ENCODE measurements around the gene CCNT1. TPM values are rescaled to one million over a fixed set of nuclear protein-coding genes. Genes with fewer than 3 reads are reported as not detected.

Gene CCNT1
- total and polyA plus RNA-seq, 2 of the 13 experiments (the other 11 are each of a cell fraction or from before 2014, with no cell fraction given), result 18.0 to 28.2 TPM

GRCh38 chr12:48716493-48717251, at the start of gene CCNT1 (continued):
- TF ChIP-seq SATB2 (CRISPR knock-in tag; IDR thresholded peaks at IDR 0.05), result peak; percentile 20; the same call in 1 of the 2 replicates
- TF ChIP-seq GATAD2A (CRISPR knock-in tag; IDR thresholded peaks at IDR 0.05), result peak; percentile 73
- TF ChIP-seq ARID2 (CRISPR knock-in tag; IDR thresholded peaks at IDR 0.05; ENCODE audit: borderline replicate concordance), result peak; percentile 66
- TF ChIP-seq ZNF7 (CRISPR knock-in tag; IDR thresholded peaks at IDR 0.05), result 0 out of 2 replicates have a peak, but pooled peaks have one; percentile 30
- no peak for TF ChIP-seq JDP2 (CRISPR knock-in tag; IDR thresholded peaks at IDR 0.05; ENCODE audit: borderline replicate concordance)
- no peak for TF ChIP-seq ZNF260 (CRISPR knock-in tag; IDR thresholded peaks at IDR 0.05; ENCODE audit: borderline replicate concordance, low read depth)
- peak; percentile 22; the same call in 1 of the 2 replicates for TF ChIP-seq CENPT (CRISPR knock-in tag; IDR thresholded peaks at IDR 0.05; ENCODE audit: low read depth)
- no peak for TF ChIP-seq SUZ12 (IDR thresholded peaks at IDR 0.05; ENCODE audit: low read depth, low read length)
- peak; percentile 35; the same call in 1 of the 2 replicates for TF ChIP-seq ZNF768 (CRISPR knock-in tag; IDR thresholded peaks at IDR 0.05)
- peak; percentile 86; the same call in 1 of the 2 replicates for TF ChIP-seq ZNF253 (CRISPR knock-in tag; IDR thresholded peaks at IDR 0.05; ENCODE audit: borderline replicate concordance)
- peak; percentile 70 for TF ChIP-seq ZNF770 (CRISPR knock-in tag; IDR thresholded peaks at IDR 0.05)
- no peak for TF ChIP-seq ZSCAN21 (CRISPR knock-in tag; IDR thresholded peaks at IDR 0.05; ENCODE audit: borderline replicate concordance)
- peak; percentile 74; the same call in 1 of the 2 replicates for TF ChIP-seq ZBTB44 (CRISPR knock-in tag; IDR thresholded peaks at IDR 0.05)
- peak; percentile 66 for TF ChIP-seq ZNF710 (CRISPR knock-in tag; IDR thresholded peaks at IDR 0.05; ENCODE audit: borderline replicate concordance)
- TF ChIP-seq BRD4 (CRISPR knock-in tag; IDR thresholded peaks at IDR 0.05), result 0 out of 2 replicates have a peak, but pooled peaks have one; percentile 0
- TF ChIP-seq ZNF674 (CRISPR knock-in tag; IDR thresholded peaks at IDR 0.05; ENCODE audit: low read depth), result no peak
- no peak for TF ChIP-seq TRIM22 (IDR thresholded peaks at IDR 0.05)
- peak; percentile 88; the same call in 1 of the 2 replicates for TF ChIP-seq ZNF558 (CRISPR knock-in tag; IDR thresholded peaks at IDR 0.05; ENCODE audit: borderline replicate concordance)
- 0 out of 2 replicates have a peak, but pooled peaks have one; percentile 51 for TF ChIP-seq SRF (IDR thresholded peaks at IDR 0.05; ENCODE audit: low read depth, low read length)
- TF ChIP-seq KAT2B (IDR thresholded peaks at IDR 0.05; ENCODE audit: borderline replicate concordance, low read depth, low read length), result no peak
- no peak for TF ChIP-seq PTBP1 (IDR thresholded peaks at IDR 0.05; ENCODE audit: low read depth, low read length, poor library complexity, severe bottlenecking)
- no peak for TF ChIP-seq ZNF24 (IDR thresholded peaks at IDR 0.05)
- TF ChIP-seq ZKSCAN5 (CRISPR knock-in tag; IDR thresholded peaks at IDR 0.05), result no peak
